GM19240 (cell line): ENCODE measurements around the gene KRT37.
"Not testable (repeated sequence)": the region's sequence is repeated elsewhere in the genome, so short reads cannot be mapped to it uniquely, and the experiment has no call there.

Source experiments
- DNase-seq: peaks from one replicate; pipeline ENCODE4 v3.0.0; 2011; ENCODE audit warnings: low spot score; ENCODE audit not compliant: insufficient read length

KRT37 gene

GRCh38 chr17:41437254-41437653 is 12.9 kb upstream of the KRT37 start:
- DNase-seq = no peak

- no peak for DNase-seq
Observed at GRCh38 chr17:41434415-41434814, 10.0 kb upstream of the KRT37 start.

- DNase-seq = no peak
Observed at GRCh38 chr17:41434005-41434404, 9.6 kb upstream of the KRT37 start.

- no peak for DNase-seq
Observed at GRCh38 chr17:41433586-41433985, 9.2 kb upstream of the KRT37 start.

- DNase-seq = not testable (repeated sequence)
Observed at GRCh38 chr17:41430376-41430775, 6.0 kb upstream of the KRT37 start.

GRCh38 chr17:41429667-41430066 is 5.3 kb upstream of the KRT37 start:
- DNase-seq = no peak

- no peak for DNase-seq
Observed at GRCh38 chr17:41428591-41429291, 4.4 kb upstream of the KRT37 start.

GRCh38 chr17:41422586-41422985 is 1.8 kb downstream of the KRT37 start:
- not testable (repeated sequence) for DNase-seq

- no peak for DNase-seq
Observed at GRCh38 chr17:41421617-41422016, 2.8 kb downstream of the KRT37 start.

GRCh38 chr17:41421116-41421515 is 3.3 kb downstream of the KRT37 start:
- DNase-seq = no peak

GRCh38 chr17:41420134-41420533 is 4.3 kb downstream of the KRT37 start:
- DNase-seq = no peak

GRCh38 chr17:41419716-41420115 is 4.7 kb downstream of the KRT37 start:
- DNase-seq = no peak

GRCh38 chr17:41418116-41418860 is 6.1 kb downstream of the KRT37 start:
- DNase-seq = no peak

GRCh38 chr17:41417576-41418015 is 6.8 kb downstream of the KRT37 start:
- peak; percentile 23 for DNase-seq

GRCh38 chr17:41417127-41417526 is 7.3 kb downstream of the KRT37 start:
- no peak for DNase-seq

GRCh38 chr17:41416479-41416878 is 7.9 kb downstream of the KRT37 start:
- DNase-seq = no peak

GRCh38 chr17:41415833-41416335 is 8.5 kb downstream of the KRT37 start:
- no peak for DNase-seq

GRCh38 chr17:41415411-41415810 is 9.0 kb downstream of the KRT37 start:
- no peak for DNase-seq

GRCh38 chr17:41413982-41414381 is 10.4 kb downstream of the KRT37 start:
- DNase-seq = no peak

GRCh38 chr17:41413353-41413957 is 10.9 kb downstream of the KRT37 start:
- no peak for DNase-seq

- DNase-seq = no peak
Observed at GRCh38 chr17:41411072-41411840, 13.1 kb downstream of the KRT37 start.
